OCI-LY1 (cell line): ENCODE results near the gene NTHL1.
A peak's percentile ranks its signal among the peaks of the same experiment; 100 is the strongest.

ENCODE experiments used
- H2AFZ ChIP-seq: fragments of 200-600 bp; sonication (generic), shearing (Covaris generic); 2 replicates; pipeline ENCODE4 v1.6.0; 2014; ENCODE audit warnings: antibody characterized with exemption, mild to moderate bottlenecking, low read length
- H3F3A ChIP-seq: fragments of 200-600 bp; sonication (generic), shearing (Covaris generic); 2 replicates; pipeline ENCODE4 v1.6.0; 2014; ENCODE audit warnings: mild to moderate bottlenecking, antibody characterized with exemption, low read length, moderate library complexity; ENCODE audit not compliant: insufficient read depth
- H3K27ac ChIP-seq: fragments of 200-600 bp; sonication (generic); 2 replicates; pipeline ENCODE4 v1.5.1; 2014; ENCODE audit warnings: low read length, mixed run types, mild to moderate bottlenecking, low read depth; ENCODE audit not compliant: poor library complexity, severe bottlenecking
- H3K27me3 ChIP-seq: fragments of 200-600 bp; sonication (generic); 2 replicates; pipeline ENCODE4 v1.6.0; 2014; ENCODE audit warnings: antibody characterized with exemption, mild to moderate bottlenecking, low read length, moderate library complexity; ENCODE audit not compliant: insufficient read depth
- H3K36me3 ChIP-seq: fragments of 200-600 bp; sonication (generic); 2 replicates; pipeline ENCODE4 v1.6.1; 2014; ENCODE audit warnings: mild to moderate bottlenecking, antibody characterized with exemption, low read length, moderate library complexity, mixed read lengths; ENCODE audit not compliant: insufficient read depth
- H3K4me1 ChIP-seq: fragments of 200-600 bp; sonication (generic); 2 replicates; pipeline ENCODE4 v1.5.1; 2014; ENCODE audit warnings: mild to moderate bottlenecking, low read length, moderate library complexity; ENCODE audit not compliant: insufficient read depth, severe bottlenecking
- H3K4me2 ChIP-seq: fragments of 200-600 bp; sonication (generic), shearing (Covaris generic); 2 replicates; pipeline ENCODE4 v1.6.1; 2014; ENCODE audit warnings: low read length
- H3K4me3 ChIP-seq: fragments of 200-600 bp; sonication (generic); 2 replicates; pipeline ENCODE4 v1.5.1; 2014; ENCODE audit warnings: low read length, low read depth, mild to moderate bottlenecking, mixed read lengths; ENCODE audit not compliant: poor library complexity, severe bottlenecking
- H3K79me2 ChIP-seq: fragments of 200-600 bp; shearing (Covaris generic); 2 replicates; pipeline ENCODE4 v1.6.1; 2016; ENCODE audit warnings: mixed run types, low read length, mixed read lengths; ENCODE audit not compliant: insufficient read depth
- H3K9ac ChIP-seq: fragments of 200-600 bp; sonication (generic), shearing (Covaris generic); 2 replicates; pipeline ENCODE4 v1.6.1; 2014; ENCODE audit warnings: mild to moderate bottlenecking, low read length, mixed read lengths
- H3K9me2 ChIP-seq: fragments of 200-600 bp; sonication (generic), shearing (Covaris generic); 2 replicates; pipeline ENCODE4 v1.6.1; 2014; ENCODE audit warnings: low read depth, mild to moderate bottlenecking, low read length, mixed read lengths
- H3K9me3 ChIP-seq: fragments of 200-600 bp; shearing (Covaris generic); 2 replicates; pipeline ENCODE4 v1.6.1; 2014; ENCODE audit warnings: low read length, mixed read lengths
- H4K20me1 ChIP-seq: fragments of 200-600 bp; sonication (generic), shearing (Covaris generic); 2 replicates; pipeline ENCODE4 v1.6.0; 2016; ENCODE audit warnings: mild to moderate bottlenecking, low read length; ENCODE audit not compliant: insufficient read depth
- CTCF ChIP-seq: fragments of 200-600 bp; sonication (generic), shearing (Covaris generic); IDR thresholded peaks from 2 replicates; pipeline ENCODE4 v1.5.1; 2017; ENCODE audit warnings: mild to moderate bottlenecking, antibody characterized with exemption, low read length, moderate library complexity, mixed read lengths
- EZH2 ChIP-seq: fragments of 200-600 bp; sonication (generic), shearing (Covaris generic); IDR thresholded peaks from 2 replicates; pipeline ENCODE4 v1.8.0; 2017; ENCODE audit warnings: borderline replicate concordance, mixed run types, mild to moderate bottlenecking, antibody characterized with exemption, low read length, moderate library complexity, mixed read lengths

The NTHL1 gene

GRCh38 chr16:2092256-2092620 is 44.6 kb upstream of the NTHL1 start:
- Histone ChIP-seq H3K27ac (no peak overlapping the region), H2AFZ (no peak overlapping the region), H3K27me3 (no peaks in the 10 kb centered on the region), H3K9ac (no peak overlapping the region), H3K9me3 (no peaks in the 10 kb centered on the region), H3K36me3 (peaks cover 21% of the 10 kb centered on the region; the same call in 1 of the 2 replicates), H3K4me2 (no peak overlapping the region), H3F3A (no peaks in the 10 kb centered on the region; the same call in 1 of the 2 replicates), H3K9me2 (no peaks in the 10 kb centered on the region), H3K4me1 (peaks cover 8% of the 10 kb centered on the region), H3K4me3 (no peak overlapping the region), H4K20me1 (no peaks in the 10 kb centered on the region), H3K79me2 (no peaks in the 10 kb centered on the region)
- TF ChIP-seq CTCF (no peak), EZH2 (no peak)

- H3K9me3 ChIP-seq: no peaks in the 10 kb centered on the region
- H3F3A ChIP-seq: no peaks in the 10 kb centered on the region; the same call in 1 of the 2 replicates
- H3K4me1 ChIP-seq: peaks cover 13% of the 10 kb centered on the region
- H2AFZ ChIP-seq: no peak overlapping the region
- TF ChIP-seq EZH2 (no peak), CTCF (no peak)
- H3K4me3 ChIP-seq: no peak overlapping the region
- H3K4me2 ChIP-seq: peak overlapping the region; percentile 28; the same call in 1 of the 2 replicates
- H3K79me2 ChIP-seq: no peaks in the 10 kb centered on the region
- H3K9ac ChIP-seq: no peak overlapping the region
- no peaks in the 10 kb centered on the region for H4K20me1 ChIP-seq
- peaks cover 25% of the 10 kb centered on the region; the same call in 1 of the 2 replicates for H3K36me3 ChIP-seq
- no peaks in the 10 kb centered on the region for H3K27me3 ChIP-seq
- no peak overlapping the region for H3K27ac ChIP-seq
- H3K9me2 ChIP-seq: no peaks in the 10 kb centered on the region
These were observed 44.1 kb upstream of the NTHL1 start for GRCh38 chr16:2091547-2092255.

DNA sequence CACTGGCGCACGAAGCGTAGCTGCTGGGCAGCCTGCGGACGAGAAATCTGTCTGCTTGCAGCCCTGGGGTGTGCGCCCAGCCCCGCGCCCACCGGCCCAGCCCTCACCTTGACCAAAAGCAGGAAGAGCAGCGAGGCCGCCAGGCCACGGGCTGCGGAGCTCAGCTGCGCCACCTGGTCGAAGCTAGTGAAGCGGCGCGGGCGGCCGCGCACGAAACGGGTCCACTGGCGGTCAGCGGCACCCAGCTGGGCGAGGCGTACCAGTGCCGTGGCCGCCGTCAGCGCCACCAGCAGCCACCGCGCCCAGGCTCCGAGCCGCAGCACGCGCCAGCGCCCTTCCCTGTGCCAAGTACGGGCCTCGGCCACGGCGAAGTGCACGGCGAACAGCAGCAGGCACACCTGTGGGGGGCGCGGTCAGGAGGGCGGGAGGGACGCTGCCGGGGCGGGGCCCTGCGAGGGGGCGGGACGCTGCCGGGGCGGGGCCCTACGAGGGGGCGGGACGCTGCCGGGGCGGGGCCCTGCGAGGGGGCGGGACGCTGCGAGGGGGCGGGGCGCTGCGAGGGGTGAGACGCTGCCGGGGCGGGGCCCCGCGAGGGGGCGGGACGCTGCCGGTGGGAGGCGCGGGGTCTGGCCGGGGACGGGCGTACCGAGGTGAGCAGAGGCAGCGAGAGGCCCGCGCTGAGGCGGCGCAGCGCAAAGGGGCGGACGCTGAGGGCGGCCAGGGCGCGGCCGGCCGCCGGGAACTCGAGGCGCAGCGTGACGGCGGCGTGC is 43.3 kb upstream of the NTHL1 start:
- H4K20me1 ChIP-seq: no peaks in the 10 kb centered on the region
- no peaks in the 10 kb centered on the region for H3K9me3 ChIP-seq
- no peaks in the 10 kb centered on the region for H3K79me2 ChIP-seq
- H3K4me3 ChIP-seq: peak overlapping the region; percentile 42
- TF ChIP-seq EZH2 (no peak), CTCF (peak; percentile 46; the same call in 1 of the 2 replicates)
- no peaks in the 10 kb centered on the region; the same call in 1 of the 2 replicates for H3F3A ChIP-seq
- H3K9me2 ChIP-seq: no peaks in the 10 kb centered on the region
- H3K27ac ChIP-seq: no peak overlapping the region
- H3K36me3 ChIP-seq: peaks cover 32% of the 10 kb centered on the region
- H2AFZ ChIP-seq: no peak overlapping the region
- H3K4me1 ChIP-seq: peaks cover 18% of the 10 kb centered on the region
- no peak overlapping the region; the same call in 1 of the 2 replicates for H3K9ac ChIP-seq
- peak overlapping the region; percentile 55 for H3K4me2 ChIP-seq
- H3K27me3 ChIP-seq: no peaks in the 10 kb centered on the region
